GM04503 (cell line): Measurements from ENCODE around the gene CYP39A1.

Experiments
- DNase-seq: peaks from one replicate; pipeline ENCODE4 v3.0.0-alpha.2; 2012; ENCODE audit warnings: low read depth

Gene CYP39A1

DNA sequence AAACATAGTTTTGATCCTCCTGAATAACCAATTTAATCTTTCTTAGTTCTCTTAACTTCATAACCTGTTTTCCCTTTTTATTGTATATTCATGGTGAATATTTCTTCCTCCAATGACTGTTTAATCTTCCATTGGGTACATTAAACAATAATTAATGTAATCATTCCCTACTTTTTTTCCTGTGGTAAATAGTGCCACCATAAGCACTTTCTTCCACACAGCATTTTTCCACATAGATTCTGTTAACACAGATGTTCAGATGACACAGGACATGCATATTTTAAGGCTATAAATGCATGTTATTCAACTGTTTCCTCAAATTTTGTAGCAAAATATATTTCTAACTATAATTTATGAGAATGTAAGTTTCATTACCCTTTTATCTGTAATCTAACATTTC, 61.9 kb downstream of the CYP39A1 start:
- DNase-seq = no peak

DNA sequence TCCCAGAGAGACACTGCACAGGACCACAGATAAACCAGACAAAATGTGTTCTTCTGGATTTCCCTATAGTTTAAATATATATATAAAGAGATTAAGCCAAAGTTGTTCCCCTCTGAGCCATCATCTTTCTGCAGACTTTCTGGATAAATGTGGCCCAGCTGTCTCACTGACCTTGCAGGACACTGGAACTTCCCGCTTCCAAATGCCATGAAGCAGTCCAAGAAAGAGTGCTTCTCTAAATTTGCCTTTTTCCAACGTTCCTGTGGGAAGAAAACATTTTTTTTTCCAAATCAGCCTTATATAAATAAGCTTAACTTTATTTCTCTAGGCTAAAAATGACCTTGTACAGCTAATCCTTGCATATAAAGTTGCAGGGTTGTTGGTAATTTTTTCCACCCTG, 65.7 kb downstream of the CYP39A1 start:
- no peak for DNase-seq

DNA sequence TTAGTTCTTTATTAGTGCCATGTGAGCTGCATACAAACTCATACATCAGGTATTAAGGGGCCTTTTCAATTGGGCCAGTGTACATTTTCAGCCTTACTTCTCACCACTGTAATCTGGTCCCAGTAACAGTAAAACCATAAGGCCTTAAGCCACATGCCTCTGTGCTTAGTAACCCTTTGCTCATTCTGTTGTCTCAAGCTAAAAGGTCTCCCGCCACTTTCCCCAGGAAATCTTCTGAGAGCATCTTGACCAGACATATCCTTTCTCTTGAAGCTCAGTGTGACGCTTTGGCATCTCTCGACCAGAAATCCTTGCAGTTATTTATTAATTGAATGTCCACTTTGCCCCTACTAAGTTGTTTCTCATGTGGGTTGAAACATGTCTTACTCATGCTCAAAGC, 68.0 kb downstream of the CYP39A1 start:
- no peak for DNase-seq

DNA sequence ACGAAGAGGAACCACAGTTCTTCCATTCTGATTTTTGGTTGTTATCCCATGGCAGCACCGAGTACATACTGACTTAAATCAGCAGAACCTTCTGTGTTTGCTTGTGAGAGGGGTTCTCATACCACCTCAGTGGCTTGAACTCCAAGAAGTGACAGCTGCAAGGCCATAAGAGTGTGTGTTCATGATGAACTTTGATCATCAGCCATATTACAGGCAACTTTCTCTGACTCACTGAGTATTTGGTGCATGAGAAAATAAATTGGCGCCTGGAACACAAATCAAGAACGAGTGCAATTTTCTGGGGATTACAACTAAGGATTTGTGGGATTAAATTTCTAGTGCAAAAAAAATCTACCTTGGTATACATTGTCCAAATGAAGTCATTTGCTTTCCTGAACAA, 68.9 kb downstream of the CYP39A1 start:
- DNase-seq = no peak

DNA sequence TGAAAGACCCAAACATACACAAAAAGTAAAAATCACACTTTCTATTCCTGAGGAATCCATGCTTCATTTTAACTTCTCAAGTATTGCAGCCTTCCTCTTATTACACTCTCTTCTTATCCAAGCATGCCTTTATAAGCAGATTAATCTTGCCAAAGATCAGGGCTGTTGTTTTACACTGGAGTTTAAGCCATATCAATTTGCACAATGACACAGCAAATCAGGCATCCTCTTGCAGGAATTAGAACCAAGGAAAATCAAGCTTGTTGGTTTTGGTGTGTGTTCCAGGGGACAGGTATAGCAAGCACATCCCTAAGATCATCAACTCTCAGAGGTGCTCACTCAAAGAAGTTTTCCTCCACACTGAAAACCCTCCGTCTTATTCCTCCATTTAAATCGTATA, 69.5 kb downstream of the CYP39A1 start:
- no peak for DNase-seq

DNA sequence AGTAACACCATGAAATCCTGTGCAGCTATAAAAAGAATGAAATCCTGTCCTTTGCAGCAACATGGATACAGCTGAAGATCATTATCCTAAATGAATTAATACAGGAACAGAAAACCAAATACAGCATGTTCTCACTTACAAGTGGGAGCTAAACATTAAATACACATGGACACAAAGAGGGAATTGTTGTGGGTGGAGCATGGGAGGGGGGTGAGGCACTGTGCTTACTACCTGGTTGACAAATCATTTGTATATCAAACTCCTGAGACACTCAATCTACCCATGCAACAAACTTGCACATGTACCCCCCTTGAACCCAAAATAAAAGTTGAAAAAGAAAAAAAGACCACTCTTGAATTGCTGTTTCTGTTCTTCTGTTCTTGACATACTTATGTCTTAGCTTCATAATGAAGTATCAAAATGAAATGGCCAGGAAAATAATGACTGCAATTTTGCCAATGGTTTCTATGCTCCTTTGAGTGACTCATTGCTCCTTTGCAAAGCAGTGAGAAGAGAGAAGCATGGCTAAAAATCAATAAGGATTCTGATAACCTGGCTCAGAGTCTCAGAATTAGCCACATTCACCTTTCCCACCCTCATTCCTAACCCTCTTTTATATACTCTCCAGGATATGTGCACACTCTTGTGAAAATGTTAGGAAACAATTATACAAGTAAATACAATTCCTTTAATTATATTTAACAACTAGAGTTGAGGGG, 71.0 kb downstream of the CYP39A1 start:
- no peak for DNase-seq

DNA sequence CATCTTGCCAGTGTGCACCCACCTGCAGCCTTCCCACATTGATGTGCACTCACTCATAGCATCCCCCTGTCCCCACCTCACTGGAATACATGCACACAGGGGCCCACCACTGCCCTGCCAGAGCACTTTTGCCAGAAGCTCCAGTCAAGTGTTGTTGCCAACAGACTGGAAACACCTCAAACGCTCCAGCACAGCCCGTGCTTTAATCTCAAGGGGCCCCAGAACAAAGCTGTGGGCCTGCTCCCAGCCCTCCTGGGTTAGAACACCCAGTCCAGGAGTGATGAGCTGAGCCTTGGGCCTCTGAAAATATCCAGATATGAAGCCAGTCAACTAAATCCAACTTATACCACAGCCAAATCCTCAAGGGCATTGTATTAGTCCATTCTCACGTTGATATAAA, 77.1 kb downstream of the CYP39A1 start:
- DNase-seq = no peak

DNA sequence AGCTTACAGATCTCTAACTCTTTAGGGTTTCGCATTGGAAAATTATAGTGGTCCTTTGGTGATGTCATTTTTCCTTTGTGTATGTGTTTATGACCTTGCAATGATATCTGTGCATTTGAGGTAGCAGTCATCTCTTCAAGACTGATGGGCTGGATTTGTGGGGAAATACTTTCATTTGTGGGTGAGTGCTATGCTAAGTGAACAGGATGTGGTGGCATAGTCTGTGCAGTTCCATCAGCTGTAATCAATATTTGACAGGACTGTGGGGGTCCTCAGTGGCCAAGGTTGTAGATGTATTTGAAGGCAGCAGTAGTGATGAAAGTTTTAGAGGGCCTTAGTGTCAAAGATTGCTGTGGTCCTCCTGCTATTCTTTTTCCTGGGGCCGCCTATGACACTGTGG, 79.5 kb downstream of the CYP39A1 start:
- no peak for DNase-seq

DNA sequence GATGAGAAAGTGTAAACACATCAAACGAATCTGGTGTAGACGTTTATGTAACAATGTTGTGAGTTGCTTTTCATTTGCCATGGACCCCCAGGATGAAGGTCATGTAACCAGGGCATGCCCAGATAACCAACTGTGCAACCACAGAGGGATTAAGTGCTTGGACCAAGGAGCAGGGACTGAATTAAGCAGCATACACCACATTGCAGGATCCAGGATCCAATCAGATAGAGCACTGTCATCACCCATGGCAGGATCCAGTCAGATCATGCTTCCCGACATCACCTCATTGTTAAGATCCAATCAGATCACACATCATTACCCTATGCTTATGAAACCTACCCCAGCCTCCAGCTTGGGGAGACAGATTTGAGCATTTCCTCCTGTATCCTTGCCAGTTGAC, 87.1 kb downstream of the CYP39A1 start:
- DNase-seq = no peak

DNA sequence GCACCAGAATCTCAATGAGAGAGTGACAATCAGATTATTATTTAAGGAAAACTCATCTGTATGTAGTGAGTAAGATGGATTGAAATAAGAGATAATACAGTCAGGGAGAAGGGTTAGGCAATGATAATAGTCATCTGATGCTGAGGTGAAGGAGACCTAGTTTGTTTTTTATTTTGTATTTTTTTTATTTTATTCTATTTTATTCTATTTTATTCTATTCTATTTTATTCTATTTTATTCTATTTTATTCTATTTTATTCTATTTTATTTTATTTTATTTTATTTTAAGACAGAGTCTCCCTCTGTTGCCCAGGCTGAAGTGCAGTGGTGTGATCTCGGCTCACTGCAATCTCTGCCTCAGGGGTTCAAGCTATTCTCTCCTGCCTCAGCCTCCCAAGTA, 88.7 kb downstream of the CYP39A1 start:
- no peak for DNase-seq

DNA sequence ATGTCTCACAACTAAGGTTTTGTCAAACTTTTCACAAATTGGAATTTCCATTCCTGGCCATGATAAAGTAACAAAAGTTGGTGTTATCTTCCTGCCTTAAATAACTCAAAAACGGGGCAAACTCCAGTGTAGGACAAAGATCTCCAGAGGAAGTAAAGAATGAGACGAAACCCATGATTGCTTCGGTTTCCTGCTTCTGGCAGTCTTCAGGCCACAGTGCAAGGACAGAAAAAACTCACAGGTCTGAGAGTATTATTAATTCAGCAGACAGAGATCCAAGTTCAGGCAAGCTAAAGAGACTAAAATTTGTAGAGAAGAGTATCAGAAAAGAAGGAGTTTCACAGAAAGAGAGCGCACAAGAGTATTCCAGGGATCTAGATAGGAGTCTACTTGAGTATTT, 96.6 kb downstream of the CYP39A1 start:
- DNase-seq = no peak

DNA sequence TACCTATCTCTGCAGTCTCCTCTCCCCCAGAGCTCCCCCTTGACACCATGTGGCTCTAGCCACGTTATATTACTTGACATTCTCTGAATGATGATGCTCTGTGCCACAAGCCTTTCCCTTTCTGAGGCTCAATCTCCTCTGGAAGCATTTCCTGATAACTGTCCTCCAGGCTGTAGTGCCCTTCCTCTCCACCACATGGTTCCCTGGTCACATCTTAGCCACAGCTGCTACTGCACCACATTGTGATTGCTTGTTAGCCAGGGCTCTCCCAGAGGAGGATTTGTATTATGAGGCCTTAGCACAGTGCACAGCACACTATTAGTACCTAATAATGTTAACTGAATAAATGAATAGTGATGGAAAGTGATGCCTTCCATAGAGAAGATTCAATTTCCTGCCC, 97.5 kb downstream of the CYP39A1 start:
- no peak for DNase-seq

DNA sequence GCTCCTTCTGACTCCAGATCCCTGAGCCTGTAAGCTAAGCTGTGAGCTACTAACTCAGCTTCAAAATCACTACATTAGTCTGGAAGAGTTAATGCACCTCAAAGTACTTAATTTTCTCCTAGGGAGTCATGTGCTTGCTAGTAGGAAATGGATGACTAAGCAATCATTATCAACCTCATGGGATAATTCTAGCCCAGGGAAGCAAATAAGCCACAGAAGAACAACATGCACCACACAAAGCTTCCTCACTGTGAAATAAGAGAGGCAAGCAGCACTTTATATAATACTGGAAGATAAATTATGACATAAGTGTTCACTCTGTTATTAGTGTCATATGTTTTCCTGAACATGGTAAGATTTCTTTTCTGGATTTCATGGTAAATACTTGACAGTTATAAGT, 103.5 kb downstream of the CYP39A1 start:
- no peak for DNase-seq

DNA sequence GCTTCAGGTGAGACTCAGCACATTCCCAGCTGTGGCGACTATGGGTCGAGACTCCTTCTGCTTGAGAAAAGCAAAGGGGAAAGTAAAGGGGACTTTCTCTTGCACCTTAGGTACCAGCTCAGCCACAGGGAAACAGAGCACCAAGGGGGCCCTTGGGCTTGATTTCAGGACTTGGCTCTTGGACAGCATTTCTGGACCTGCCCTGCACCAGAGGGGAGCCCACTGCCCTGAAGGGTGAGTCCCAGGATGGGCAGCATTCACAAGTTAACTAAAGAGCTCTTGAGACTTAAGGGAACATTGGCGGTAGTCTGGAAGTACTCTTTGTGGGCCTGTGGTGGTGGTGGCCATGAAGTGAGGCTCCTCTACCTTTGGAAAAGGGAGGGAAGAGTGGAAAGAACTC, 111.1 kb downstream of the CYP39A1 start:
- no peak for DNase-seq

DNA sequence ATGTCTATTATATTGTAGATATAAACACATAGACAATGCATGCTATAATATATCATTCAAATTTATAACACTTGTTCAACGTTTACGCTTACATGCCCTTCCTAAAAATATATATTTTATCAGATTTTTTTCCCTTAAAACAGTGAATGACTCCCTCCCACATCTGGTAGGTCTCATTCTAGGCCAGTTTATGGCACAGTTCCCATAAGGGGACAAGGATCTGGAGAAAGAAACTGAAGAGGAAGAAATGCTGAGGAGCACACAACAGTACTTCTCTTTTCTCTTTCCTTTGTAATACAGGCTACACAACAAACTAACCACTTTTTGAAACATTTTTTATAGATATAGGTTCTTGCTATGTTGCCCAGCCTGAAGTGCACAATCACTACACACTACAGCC, 112.8 kb downstream of the CYP39A1 start:
- no peak for DNase-seq

DNA sequence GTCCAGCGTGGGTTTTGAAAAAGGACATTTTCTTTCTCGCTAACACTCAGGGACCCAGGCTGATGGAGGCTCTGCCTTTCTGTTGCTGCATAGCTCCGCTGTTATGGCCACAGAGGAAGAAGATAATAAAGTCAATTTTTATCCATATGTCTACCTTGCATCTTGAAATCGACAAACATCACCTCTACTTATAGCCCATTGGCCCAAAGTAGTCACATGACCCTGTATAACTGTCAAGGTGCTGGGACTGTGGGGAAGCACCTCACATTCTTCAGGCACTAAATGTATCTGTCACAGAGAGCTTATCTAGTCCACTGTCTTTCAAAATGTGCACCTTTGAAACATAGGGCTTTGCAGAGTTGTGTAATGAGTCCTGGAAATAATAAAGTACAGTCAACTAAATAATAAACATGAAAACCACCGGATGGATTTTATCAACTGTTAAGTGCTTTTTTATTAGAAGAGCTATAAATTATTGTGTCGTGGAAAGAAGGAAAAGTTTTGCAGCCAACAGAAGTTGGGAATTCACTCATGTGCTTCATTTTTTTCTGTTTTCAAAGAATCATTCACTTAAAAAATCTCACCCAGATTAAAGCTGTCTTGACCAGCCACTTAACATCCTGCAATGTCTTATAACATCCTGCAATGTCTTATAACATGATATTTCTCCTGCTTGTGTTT, 113.7 kb downstream of the CYP39A1 start:
- no peak for DNase-seq

DNA sequence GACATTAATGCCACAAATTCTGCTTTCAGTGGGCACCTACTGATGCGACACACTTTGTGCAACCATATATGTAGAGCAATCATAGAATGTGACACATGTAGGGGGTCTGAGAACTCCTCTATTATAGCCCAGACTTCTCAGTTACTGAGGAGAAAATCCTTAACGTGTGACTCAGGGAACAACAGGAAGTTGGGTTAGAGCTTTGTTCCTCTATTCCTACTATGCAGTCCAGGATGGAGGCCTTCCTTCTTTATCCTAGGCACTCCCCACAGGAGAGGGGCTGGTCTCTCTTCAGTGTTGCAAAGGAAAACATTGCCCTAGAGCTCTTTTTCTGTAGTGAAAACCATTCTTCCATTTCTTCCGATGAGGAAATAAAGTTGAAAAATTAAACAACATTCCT, 121.7 kb downstream of the CYP39A1 start:
- DNase-seq = no peak

DNA sequence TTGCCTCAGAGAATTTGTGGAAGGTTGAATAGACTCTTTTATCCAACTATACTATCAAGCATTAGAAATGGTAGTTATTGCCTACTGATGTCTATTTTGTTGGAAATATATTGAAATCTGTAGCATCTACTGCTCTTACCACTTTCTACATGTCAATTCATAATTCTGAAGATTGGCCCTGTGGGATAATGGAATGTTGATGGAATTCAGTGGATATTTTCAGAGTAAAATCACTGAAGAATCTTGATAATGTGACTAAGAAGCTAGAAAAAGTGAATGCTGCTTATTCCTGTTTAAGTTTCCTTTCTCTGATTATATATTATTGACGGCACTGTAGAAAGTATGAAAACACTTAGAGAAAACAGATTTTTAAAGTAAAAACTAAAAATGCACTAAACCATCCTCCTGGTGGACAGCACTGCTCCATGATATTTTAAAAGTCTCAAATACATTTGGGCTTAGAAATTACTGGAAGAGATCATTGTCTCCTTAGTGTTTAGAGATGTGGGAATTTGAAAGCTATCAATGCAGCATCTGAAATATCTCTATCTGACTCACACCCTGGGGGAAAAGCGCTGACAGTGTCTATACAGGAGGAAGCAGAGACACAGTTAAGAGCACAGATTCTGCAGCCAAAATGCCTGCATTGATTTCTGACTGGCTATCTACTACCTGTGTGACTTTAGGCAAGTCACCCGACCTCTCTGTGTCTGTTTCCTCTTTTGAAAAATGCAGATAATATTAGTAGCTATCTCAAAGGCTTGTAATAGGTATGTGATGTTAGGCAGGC, 123.5 kb downstream of the CYP39A1 start:
- no peak for DNase-seq

DNA sequence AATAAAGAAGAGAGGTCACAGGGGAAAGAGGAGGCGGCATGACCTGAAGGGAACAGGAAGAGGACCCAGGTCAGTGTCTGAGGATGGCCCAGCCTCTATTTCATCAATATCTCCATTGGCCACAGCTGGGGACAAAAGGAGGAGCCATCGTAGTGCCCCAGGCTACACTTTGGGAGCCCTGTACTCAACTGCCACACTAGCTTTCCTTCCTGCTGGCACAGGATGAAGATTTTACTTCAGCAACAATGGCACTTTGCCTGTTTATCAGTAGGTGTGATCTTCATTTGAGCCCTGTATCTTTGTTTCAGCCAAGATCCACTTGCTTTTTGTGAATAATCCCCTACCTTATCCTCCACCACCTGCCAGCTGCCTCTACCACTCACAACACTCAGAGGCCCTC, 126.0 kb downstream of the CYP39A1 start:
- no peak for DNase-seq

DNA sequence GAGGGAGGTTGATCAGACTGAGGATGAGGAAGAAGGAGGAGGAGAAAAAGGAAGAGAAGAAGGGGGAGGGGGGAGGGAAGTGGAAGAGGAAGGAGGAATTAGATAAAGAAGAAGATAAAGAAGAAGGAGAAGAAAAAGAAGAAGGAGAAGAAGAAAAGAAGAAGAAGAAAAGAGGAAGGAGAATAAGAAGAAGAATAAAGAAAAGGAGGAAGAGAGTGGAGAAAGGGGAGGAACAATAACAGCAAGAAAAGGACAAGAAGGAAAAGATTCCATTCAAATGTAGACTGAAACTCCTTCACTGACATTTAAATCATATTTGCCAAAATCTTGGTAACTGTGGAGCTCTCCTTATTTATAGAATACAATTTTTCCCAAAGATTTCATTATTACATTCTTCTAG, 127.0 kb downstream of the CYP39A1 start:
- no peak for DNase-seq

DNA sequence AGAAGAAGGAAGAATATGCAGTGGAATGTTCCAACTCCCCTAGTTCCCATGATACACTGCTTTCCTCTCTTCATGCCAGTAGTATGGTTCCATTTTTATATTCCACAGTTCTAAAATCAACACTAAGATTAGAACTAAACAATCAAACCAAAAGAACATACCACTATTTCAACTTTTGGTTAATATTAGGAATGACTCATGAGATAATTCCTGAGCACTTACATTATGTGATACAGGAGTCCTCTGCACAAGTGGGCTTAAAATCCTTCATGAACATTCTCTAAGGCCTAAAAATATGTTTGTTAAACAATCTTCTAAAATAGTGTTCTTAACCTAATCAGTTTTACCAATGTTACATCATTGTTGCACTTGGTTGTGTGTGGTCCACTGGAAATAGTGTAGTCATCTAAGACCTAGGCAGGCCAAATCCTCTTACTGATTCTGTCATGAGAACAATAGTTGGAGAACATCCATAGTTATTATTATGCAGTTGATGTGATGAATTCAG, 131.1 kb downstream of the CYP39A1 start:
- no peak for DNase-seq

DNA sequence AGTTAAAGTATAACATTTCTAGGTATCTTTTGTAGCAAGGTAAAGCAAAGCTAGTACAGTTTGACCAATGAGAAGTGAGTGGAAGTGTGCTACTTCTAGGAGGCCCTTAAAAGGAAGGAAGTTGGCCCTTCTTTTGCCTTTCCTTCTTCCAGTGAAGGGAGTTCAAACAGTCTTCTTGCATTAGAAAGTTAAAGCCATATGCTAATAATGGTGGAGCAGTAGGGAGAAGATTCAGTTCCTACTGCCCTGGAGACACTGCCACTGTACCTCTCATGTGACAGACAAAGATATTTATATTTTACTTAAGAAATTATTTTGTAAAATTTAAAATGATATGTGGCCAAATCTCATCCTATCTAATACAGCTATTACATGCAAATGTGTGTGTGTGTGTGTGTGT, 135.4 kb downstream of the CYP39A1 start:
- DNase-seq = no peak

DNA sequence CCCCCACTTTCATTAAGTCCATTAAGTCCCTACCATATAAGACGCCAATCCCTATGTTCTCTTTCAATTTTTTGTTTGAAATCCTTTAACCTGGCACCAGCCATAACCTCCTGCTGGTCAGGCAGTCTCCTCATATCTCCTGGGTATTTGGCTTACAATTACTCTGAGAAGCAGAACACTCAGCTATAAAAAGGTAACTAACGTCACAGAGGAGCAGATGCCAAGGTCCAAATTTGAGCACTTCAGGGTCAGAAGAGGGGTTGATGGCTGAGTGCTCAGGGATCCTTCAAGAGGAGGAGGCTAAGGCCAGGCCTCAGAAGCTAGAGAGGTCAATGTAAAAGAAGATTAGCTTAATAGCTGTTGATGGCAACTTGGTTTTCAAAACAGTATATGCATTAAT, 139.1 kb downstream of the CYP39A1 start:
- DNase-seq = no peak
